A673 (cell line): ENCODE data around the gene TRIM8.

Source experiments
- EZH2 ChIP-seq: fragments of 200-600 bp; sonication (generic); IDR thresholded peaks from 2 replicates; pipeline ENCODE4 v1.6.1; 2017; ENCODE audit warnings: borderline replicate concordance, low read depth, mild to moderate bottlenecking, mixed read lengths, antibody characterized with exemption, low read length; ENCODE audit not compliant: poor library complexity, severe bottlenecking
- TF ChIP-seq, protein P1 (sequence below): fragments of 300-800, 200-600 bp; sonication (generic); conservative IDR thresholded peaks from 2 replicates; pipeline ENCODE4 v1.5.1; 2017; ENCODE audit warnings: low read depth, mild to moderate bottlenecking, antibody characterized with exemption, low read length, moderate library complexity, mixed read lengths

DNA sequence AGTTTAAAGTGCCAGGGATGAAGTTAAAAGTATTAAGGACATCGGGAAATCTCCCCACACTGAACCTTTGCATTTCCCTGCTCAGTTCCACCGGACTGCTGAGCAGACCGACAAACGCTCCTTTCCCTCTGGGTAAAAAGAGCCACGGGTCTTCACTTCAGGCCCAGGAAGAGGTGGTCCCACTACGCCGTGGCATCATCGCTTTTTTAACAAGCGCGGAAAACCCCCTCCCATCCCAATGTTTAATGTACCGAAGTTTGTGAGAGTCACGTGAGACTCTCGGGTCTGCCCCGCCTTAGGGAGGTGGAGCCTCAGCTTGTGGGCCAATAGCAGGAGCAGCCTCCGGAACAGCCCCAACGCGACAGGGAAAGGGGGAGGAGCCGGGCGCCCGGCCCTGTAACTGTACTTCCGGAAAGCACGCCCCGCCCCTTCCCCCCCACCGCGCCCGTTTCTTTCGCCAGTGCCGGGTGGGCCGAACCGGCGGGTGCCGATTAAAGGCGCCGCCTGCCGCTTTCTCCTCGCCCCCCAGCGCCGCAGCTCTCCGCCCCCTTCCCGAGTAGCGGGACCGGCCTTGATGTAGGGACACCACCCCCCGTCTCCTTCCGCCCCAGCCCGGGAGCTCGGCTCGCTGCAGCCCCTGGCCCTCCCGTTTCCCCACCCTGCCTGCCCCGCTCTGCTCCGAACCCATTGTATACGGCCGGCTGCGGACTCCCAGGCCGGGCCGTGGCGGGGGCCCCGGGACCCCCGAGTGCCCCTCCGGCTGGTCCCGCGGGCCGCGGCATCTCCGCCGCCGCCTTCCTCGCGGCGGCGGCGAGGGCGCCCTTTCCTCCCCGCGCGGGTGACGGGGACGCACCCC is 2.2 kb upstream of the TRIM8 start:
- TF ChIP-seq, protein P1, sequence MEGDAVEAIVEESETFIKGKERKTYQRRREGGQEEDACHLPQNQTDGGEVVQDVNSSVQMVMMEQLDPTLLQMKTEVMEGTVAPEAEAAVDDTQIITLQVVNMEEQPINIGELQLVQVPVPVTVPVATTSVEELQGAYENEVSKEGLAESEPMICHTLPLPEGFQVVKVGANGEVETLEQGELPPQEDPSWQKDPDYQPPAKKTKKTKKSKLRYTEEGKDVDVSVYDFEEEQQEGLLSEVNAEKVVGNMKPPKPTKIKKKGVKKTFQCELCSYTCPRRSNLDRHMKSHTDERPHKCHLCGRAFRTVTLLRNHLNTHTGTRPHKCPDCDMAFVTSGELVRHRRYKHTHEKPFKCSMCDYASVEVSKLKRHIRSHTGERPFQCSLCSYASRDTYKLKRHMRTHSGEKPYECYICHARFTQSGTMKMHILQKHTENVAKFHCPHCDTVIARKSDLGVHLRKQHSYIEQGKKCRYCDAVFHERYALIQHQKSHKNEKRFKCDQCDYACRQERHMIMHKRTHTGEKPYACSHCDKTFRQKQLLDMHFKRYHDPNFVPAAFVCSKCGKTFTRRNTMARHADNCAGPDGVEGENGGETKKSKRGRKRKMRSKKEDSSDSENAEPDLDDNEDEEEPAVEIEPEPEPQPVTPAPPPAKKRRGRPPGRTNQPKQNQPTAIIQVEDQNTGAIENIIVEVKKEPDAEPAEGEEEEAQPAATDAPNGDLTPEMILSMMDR = no peak
- TF ChIP-seq EZH2 = no peak
